Measurements from ENCODE around the gene KRTAP19-2.

DNA sequence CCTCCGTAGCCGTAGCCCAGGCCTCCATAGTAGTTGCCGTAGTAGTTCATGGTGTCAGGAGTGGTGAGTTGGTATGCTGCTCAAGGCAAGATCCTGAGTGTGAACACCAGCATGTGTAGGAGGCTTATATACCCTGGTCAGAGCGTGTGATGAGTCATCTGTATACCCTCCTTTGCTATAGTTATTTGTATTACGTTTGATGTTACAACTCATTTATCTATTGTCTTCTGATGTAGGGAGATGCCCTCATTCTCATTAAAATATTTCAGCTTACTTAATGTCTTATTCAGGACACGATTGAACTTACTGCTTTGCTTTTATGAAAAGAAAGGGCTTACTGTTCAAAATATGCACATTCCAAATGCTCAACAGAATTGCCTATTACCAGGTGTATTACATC lies 14.8 kb upstream of the KRTAP19-2 start, which contains the start of gene KRTAP19-5:
- TF ChIP-seq, protein P1, sequence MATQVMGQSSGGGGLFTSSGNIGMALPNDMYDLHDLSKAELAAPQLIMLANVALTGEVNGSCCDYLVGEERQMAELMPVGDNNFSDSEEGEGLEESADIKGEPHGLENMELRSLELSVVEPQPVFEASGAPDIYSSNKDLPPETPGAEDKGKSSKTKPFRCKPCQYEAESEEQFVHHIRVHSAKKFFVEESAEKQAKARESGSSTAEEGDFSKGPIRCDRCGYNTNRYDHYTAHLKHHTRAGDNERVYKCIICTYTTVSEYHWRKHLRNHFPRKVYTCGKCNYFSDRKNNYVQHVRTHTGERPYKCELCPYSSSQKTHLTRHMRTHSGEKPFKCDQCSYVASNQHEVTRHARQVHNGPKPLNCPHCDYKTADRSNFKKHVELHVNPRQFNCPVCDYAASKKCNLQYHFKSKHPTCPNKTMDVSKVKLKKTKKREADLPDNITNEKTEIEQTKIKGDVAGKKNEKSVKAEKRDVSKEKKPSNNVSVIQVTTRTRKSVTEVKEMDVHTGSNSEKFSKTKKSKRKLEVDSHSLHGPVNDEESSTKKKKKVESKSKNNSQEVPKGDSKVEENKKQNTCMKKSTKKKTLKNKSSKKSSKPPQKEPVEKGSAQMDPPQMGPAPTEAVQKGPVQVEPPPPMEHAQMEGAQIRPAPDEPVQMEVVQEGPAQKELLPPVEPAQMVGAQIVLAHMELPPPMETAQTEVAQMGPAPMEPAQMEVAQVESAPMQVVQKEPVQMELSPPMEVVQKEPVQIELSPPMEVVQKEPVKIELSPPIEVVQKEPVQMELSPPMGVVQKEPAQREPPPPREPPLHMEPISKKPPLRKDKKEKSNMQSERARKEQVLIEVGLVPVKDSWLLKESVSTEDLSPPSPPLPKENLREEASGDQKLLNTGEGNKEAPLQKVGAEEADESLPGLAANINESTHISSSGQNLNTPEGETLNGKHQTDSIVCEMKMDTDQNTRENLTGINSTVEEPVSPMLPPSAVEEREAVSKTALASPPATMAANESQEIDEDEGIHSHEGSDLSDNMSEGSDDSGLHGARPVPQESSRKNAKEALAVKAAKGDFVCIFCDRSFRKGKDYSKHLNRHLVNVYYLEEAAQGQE (IDR thresholded peaks at IDR 0.05; ENCODE audit: low read depth), result no peak
- no peak for TF ChIP-seq EGR1 (IDR thresholded peaks at IDR 0.05)
- TF ChIP-seq, protein P2, sequence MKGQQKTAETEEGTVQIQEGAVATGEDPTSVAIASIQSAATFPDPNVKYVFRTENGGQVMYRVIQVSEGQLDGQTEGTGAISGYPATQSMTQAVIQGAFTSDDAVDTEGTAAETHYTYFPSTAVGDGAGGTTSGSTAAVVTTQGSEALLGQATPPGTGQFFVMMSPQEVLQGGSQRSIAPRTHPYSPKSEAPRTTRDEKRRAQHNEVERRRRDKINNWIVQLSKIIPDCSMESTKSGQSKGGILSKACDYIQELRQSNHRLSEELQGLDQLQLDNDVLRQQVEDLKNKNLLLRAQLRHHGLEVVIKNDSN (IDR thresholded peaks at IDR 0.05), result no peak
- TF ChIP-seq RAD21 (IDR thresholded peaks at IDR 0.05; ENCODE audit: low read depth), result no peak
- TF ChIP-seq, protein P3, sequence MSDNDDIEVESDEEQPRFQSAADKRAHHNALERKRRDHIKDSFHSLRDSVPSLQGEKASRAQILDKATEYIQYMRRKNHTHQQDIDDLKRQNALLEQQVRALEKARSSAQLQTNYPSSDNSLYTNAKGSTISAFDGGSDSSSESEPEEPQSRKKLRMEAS (IDR thresholded peaks at IDR 0.05), result no peak
- no peak for TF ChIP-seq TAF1 (IDR thresholded peaks at IDR 0.05; ENCODE audit: low read depth)
- no peak for TF ChIP-seq EP300 (IDR thresholded peaks at IDR 0.05; ENCODE audit: borderline replicate concordance)
- no peak for TF ChIP-seq TCF12 (IDR thresholded peaks at IDR 0.05; ENCODE audit: low read depth)
- no peak for TF ChIP-seq CREB1 (IDR thresholded peaks at IDR 0.05; ENCODE audit: low read depth)
- TF ChIP-seq CEBPB (IDR thresholded peaks at IDR 0.05), result no peak
- no peak for TF ChIP-seq FOXM1 (IDR thresholded peaks at IDR 0.05; ENCODE audit: borderline replicate concordance, low read depth)
- TF ChIP-seq ZBTB7A (IDR thresholded peaks at IDR 0.05; ENCODE audit: low read depth), result no peak
